ENCODE results near the gene AAK1. TPM values are rescaled to one million over a fixed set of nuclear protein-coding genes. Genes with fewer than 3 reads are reported as not detected.

AAK1 gene
- total RNA-seq, result 10 to 100 TPM; 42.5 to 55.9 (median 51.2) TPM

- TF ChIP-seq, protein P1, sequence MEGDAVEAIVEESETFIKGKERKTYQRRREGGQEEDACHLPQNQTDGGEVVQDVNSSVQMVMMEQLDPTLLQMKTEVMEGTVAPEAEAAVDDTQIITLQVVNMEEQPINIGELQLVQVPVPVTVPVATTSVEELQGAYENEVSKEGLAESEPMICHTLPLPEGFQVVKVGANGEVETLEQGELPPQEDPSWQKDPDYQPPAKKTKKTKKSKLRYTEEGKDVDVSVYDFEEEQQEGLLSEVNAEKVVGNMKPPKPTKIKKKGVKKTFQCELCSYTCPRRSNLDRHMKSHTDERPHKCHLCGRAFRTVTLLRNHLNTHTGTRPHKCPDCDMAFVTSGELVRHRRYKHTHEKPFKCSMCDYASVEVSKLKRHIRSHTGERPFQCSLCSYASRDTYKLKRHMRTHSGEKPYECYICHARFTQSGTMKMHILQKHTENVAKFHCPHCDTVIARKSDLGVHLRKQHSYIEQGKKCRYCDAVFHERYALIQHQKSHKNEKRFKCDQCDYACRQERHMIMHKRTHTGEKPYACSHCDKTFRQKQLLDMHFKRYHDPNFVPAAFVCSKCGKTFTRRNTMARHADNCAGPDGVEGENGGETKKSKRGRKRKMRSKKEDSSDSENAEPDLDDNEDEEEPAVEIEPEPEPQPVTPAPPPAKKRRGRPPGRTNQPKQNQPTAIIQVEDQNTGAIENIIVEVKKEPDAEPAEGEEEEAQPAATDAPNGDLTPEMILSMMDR (IDR thresholded peaks at IDR 0.05; ENCODE audit: low read depth), result no peak
These were observed at the start of gene AAK1 for GRCh38 chr2:69643602-69644505. Gene AAK1 (minus strand): TSS chr2:69643739. CDS start chr2:69643040, 699 bp downstream.

- TF ChIP-seq, protein P1 (IDR thresholded peaks at IDR 0.05; ENCODE audit: low read depth), result no peak
These were observed 48.9 kb upstream of the AAK1 start for GRCh38 chr2:69692424-69692823.

DNA sequence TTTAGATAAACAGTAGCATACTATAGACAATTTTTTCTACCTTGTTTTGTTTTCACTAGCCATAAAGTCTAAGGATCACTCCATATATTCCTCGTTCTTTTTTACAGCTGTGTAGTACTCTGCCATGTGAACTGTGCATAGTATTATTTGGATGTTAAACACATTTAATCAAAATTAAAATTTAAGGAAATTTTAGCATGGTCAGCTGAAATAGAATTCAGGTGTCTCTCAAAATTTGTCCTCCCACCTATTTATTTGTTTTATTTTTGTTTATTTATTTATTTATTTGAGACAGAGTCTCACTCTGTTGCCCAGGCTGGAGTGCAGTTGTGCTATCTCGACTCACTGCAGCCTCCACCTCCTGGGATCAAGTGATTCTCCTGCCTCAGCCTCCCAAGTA lies 46.4 kb upstream of the AAK1 start:
- TF ChIP-seq, protein P1 (IDR thresholded peaks at IDR 0.05; ENCODE audit: low read depth), result no peak

DNA sequence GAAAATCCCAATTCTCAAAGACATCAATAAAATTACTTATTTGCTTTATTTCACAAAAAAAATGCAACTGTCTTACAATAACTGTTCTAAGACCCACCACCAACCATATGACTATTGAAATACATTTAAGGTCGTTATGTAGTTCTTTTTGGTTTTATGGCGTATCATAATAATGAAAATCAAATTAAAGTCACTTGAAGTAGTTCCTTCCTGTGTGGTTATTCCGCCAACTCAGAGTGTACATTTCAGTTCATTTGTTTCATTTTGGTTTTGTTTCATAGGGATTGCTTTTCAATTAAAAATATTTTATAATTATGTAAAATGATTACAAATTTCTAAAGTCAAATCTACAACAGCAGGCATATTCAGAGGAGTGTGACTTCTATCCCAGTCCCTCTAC lies 45.9 kb upstream of the AAK1 start:
- TF ChIP-seq, protein P1 (IDR thresholded peaks at IDR 0.05; ENCODE audit: low read depth), result no peak

DNA sequence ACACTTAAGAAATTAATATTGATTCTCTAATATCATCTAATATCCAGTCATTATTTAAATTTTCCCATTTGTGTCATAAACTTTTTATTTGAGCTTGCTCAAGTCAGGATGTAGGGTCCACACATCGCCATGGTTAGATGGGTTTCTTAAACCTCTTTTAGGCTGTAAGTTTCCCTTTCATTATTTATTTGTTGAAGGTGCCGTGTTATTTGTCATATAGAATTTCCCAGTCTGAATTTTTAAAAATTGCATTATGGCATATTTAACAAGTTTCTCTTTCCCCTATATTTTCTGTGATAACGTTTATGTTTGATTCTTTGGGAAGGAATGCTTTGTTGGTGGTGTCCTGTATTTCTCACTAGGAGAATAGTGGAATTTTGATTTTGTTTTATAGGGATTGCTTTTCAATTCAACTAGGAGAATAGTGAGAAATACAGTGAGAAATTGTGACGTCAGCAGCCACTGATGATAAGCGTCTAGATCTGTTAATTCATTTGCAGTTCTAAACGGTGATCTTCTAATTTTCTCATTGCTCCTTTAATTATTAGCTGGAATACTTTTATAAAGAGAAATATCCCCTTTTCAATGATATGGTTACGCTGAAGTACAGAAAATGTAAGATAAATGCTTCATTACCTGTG lies 44.6 kb upstream of the AAK1 start:
- TF ChIP-seq, protein P1 (IDR thresholded peaks at IDR 0.05; ENCODE audit: low read depth), result no peak

DNA sequence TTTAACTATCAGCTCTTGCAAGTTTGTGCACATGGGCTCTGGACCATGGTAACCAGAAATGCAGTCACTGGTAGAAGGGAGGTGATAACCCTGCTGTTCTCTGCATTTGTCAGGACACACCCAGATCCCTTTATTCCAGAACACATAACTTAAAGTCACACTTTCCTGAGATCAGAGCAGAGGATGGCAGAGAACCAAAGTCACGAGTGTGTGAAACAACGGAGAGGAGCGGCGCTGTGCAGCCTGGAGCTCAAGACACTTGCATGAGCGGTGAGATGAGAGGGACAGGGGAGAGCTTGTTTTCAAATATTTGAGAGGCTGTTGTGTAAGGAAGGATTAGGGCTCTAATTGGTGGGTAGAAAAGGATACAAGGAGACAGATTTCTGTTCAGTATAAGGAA lies 43.3 kb upstream of the AAK1 start:
- TF ChIP-seq, protein P1 (IDR thresholded peaks at IDR 0.05; ENCODE audit: low read depth), result no peak

- TF ChIP-seq, protein P1 (IDR thresholded peaks at IDR 0.05; ENCODE audit: low read depth), result no peak
These were observed 41.9 kb upstream of the AAK1 start for GRCh38 chr2:69685321-69686048.

All from subcutaneous adipose tissue (tissue), 4 donors.